Measurements from ENCODE around the gene TRPV6. TPM values are rescaled to one million over a fixed set of nuclear protein-coding genes. Genes with fewer than 3 reads are reported as not detected.

Gene TRPV6
- total RNA-seq, 1 experiment from 2014 or later, result not detected

DNA sequence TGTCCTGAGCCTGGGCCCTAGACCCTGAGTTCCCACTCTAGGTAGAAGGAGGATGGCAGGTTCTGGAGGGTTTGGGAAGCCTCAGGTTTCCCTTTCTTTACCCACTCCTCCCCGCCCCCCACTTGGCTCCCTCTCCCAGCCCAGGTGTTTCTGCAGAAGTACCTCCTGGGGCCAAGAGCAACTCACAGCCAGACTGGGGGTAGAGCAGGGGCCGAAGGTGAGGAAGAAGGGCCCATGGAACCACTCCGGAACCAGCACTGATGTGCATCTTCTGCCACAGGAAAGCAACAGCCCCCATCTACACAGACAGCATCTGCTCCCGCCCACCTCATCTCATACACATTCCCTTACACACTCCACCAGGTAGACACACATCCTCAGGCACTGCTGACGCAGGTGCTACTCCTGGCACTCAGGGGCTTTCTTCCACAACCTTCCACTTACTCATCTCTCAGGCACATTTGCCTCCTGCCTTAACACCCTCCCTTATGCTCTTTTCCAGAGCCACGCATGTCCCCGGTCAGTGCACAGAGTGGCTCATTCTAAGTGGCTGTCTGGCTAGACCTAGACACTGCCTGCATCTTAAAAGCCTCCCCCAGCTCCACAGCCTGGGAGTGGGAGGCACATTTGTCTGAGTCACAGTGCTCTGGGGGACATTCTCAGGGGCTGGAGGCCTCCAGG, 28.8 kb downstream of the TRPV6 start:
- DNase-seq (ENCODE audit: extremely low read depth, low read depth), result no peak

DNA sequence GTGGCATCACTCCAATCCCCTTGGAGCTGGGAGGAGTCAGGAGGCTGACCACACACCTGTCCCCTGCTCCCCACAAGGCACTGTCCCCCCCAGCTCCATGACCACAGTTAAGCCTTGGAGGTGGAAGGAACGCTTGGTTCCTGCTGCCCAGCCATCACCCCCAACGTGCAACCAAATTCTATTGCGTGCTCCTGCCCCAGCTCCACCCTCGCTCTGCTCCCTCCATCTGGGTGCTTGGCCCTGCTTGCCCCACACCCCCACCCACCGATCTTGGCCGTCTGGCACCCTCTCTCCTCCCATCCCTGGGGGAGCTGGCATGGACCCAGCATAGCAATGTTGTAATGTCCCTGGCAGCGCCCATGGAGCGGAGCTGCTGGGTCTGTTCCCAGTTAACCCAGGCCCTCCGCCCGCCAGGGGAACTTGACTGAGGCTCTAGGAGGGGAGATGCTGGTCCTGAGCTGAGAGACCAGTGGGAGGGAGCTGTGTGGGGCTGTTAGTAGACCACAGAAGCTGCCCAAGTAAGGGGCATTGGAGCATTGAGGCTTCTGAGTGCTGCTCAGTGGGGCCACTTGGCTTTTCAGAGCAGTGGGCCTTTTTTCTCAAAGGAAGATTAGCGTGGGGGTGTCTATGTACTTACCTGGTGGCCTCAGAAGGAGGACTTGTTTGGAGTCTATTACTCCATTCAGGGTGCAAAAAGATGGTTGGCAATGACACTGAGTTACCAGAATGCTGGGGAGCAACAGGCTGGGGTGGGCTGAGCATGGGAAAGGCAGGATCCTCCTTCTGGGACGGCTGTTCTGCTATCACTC, 29.6 kb downstream of the TRPV6 start:
- no peak for DNase-seq (ENCODE audit: extremely low read depth, low read depth)

DNA sequence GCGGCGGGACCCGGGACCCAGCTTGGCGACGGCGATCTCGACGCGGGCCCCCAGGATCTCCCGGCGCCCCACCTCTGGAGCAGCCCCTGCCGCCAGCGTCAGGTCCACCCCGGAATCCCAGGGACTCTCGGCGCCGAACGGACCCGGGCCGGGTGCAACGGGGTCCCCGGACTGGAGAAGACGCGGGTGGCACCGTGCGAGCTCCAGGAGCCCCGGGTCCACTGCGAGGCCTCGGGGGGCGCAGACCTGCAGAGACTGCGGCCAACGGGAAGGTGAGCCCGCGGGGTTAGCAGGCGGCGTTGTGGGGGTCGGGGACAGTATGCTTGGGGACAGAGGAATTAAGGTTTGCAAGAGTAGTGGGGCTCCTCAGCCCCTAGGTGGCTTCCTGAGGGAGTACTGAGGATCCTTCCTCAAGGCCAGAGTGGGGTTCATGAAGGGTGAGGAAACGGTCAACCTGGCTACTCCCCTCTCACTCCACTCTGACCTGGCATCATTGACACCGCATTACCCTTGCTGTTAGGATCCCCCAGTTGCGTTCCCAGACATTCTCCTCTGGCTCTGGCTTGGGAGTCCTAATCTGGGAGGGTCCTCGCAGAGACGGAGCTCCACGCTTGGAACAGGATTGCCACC, 30.3 kb downstream of the TRPV6 start:
- no peak for DNase-seq (ENCODE audit: extremely low read depth, low read depth)

DNA sequence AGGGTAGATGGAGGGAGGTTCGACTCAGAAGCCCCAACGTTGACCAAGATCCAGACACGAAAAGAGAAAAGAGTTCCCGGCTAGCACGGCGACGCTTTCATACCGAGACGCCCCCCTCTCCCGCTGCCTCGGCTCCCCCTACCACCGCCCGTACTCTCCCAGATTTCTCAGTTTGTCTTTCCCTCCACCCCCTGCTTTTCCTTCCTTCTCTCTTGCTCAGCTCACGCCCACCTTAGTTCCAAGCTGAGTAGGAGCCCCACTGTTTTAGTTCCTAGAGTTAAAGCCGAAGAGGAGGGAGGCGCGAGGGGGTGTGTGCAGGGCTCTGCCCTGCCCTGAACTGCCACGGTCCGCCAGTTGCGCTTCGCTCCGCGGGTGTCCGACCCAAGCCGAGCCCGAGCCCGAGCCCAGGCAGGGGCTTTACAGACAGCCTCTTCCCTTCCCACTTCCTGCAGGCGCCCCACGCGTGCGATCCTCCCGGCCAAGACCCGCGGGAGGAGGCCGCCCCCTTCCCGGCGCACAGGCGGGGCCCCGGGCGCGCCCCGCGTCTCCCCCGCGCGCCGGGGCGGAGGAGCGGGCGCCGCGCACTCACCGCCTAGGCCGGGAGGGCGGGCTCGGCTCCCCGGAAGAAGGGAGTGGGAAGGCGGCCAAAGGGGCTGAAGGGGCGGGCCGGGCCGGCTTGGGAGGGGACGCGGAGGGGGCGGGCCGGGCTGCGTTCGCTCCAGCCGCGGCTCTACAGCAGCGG, 31.0 kb downstream of the TRPV6 start, which contains the start of gene EPHB6:
TSS of gene EPHB6 (plus strand) at position 705 of the 742 bp plus-strand sequence. CDS start 8,152 bp downstream, outside the sequence.
- peak; percentile 36 for DNase-seq (ENCODE audit: extremely low read depth, low read depth)

DNA sequence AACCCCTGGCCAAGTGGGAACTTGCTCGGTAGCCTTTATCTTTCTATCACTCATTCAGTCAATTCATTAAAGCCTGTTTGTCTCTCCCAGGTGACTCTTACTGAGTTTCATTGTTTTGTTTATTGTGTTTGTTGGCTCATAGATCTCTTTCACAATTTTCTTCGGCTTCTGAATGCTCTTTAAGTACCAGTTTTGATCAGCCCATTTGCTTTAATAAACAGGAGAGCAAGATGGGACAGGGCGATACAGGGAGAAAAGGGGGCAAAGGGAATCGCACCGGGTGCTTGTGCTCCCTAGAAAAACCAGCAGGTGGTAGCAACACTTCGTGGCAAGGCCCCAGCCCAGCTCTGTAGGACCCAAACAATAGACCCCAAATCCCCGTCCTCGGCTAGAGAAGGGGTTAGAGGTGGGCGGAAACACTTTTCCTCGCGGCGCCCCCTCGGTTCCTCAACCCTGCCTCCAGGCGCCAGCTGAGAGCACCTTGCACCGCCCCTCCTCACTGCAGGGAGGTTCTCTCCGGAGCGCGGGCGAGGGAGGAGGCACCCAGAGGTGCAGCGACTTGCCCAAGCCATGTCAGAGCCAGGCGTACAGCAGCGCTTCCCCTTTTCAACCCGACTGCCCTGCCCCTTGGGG, 31.7 kb downstream of the TRPV6 start:
- DNase-seq (ENCODE audit: extremely low read depth, low read depth), result peak; percentile 50

DNA sequence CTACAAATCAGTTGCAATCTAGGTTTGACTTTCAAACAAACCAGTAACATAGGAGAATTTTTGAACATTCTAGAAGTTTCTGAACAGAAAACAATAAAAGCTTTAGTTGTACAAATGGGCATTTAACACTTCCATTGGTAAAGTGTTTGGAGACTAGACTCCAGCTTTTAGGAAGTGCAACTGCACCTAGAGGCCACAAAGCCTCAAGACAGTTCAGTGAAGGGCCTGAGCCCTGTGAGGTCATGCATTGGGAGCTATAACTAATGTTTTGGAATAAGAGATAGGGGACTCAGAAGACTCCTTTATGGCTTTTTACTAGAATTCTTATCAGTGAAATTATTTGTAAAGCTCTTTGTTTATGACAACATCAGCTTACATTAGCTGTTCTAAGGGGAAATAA, 33.6 kb downstream of the TRPV6 start:
- DNase-seq (ENCODE audit: extremely low read depth, low read depth), result no peak

DNA sequence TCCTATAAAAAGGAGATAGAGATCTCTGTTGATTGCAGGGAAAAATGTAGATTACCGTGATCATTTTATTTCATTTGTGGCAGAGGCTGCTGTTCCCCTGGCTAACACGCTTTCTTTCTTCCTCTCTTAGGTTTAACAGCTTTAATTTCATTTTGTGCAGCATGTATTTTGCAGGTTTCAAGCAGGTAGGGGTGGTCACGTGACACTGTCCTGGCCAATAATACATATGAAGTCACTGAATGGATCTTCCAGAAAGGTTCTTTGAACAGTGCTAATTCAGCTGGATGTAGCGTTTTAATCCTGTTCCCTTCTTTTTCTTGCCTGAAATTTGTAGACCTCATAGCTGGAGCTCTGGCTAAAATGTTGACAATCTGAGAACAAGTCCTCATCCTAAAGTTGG, 34.3 kb downstream of the TRPV6 start:
- DNase-seq (ENCODE audit: extremely low read depth, low read depth), result no peak

DNA sequence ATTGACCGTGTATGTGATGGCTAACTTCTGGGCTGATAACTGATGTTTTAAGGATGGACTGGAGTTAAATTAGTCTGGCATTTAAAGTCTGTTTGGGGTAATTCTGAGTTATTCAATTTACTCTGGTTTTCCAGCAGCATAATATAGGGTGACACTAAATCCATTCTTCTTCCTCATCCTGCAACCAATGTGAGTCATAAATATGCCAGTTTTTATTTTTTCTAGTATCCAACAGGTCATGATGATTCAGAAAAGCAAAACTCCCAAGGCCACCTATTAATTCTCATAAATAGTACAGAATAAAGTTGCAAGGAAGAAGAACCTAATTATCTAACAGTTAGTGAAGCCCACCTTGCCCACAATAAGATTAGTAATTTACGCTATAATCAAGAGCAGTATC, 38.2 kb downstream of the TRPV6 start:
- DNase-seq (ENCODE audit: extremely low read depth, low read depth), result no peak

DNA sequence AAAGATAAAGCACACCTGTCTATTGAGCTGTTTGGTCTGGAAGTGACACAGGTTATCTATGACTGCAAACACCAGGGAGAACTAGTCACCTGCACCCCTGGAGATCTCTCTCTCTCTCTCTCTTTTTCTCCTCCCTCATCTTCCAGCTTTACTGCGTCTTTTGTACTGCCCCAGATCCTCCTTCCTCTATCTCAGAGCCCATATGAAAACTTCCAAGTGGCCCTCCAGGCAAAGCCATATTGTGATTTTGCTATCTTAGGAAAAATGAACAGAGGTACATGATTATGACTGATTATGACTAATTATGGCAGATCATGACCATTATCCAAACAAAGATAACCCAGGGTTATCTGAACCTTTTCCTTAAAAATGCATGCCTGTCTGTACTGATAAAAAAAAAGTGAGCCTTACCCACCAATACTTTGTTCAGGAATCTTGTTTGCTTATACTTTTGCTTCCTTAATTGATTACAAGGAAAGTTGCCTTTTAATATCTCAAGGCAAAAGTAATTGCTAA, 43.2 kb downstream of the TRPV6 start:
- no peak for DNase-seq (ENCODE audit: extremely low read depth, low read depth)

DNA sequence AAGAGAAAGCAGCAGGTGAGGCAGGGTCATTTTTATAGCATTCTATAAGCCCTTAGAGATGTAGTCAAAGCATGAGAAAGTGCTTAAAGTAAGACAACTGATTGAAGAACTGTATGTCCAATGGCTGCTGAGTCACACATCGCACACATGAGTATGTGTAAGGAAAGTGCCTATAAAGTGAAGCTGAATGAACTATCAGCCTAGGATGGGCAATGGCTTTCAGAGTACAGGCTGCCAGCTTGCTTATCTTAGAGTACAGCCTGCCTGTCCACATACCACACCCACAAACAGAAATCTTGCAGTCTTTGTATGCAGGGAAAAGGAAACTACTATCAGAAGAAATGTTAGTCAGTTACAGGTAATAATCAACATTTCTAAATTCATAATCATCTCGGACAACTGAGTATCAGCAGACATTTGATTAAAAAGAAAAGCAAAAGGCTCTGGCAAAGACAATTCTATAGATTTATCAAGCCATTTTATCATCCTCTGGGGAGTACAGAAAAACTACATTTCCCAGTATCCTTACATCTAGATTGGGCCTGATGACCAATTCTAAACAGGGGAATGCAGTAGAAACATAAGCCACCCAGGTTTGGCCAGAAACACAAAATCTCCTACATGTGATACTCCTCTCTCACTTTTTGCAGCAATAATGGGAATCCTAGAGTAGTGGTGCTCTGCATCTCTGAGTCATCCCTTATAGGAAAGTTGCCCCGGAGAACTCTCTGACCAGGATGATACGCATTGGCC, 46.9 kb downstream of the TRPV6 start:
- no peak for DNase-seq (ENCODE audit: extremely low read depth, low read depth)

DNA sequence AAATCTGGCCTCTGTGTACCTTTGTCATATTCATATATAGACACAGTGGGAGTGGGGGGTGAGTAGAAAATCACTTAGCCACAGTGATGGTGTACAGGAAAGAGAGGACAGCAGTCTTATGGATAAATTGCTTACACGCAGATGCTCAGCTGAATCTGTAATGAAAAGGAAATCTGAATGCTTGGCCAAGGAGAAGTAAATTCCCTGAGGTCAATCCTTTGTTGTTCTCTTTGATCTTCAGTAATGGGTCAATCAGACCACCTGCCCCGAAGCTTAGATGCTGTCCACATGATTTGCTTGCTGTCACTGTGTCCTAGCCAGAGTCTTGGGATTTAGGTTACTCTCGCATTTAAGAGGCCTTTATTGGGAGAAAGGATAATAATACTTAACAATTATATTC, 49.1 kb downstream of the TRPV6 start:
- DNase-seq (ENCODE audit: extremely low read depth, low read depth), result no peak

DNA sequence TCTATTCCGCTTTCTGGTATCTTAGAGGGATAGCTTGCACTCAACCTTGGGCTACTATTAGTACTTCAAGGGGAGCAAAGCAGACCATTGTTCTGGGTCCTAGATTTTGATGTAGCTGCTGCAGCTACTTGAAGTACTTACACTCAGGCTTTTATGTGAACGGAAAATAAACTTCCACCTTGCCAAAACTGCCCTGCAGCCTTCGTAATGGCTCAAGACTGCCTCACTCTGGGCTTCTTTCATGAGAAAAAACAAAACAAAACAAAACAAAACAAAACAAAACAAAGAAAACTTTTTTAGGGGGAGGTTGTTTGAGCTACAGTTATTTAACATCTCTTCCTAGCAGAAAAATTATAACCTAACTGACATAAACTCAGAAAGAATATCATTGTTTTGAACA, 50.1 kb downstream of the TRPV6 start:
- DNase-seq (ENCODE audit: extremely low read depth, low read depth), result no peak

DNA sequence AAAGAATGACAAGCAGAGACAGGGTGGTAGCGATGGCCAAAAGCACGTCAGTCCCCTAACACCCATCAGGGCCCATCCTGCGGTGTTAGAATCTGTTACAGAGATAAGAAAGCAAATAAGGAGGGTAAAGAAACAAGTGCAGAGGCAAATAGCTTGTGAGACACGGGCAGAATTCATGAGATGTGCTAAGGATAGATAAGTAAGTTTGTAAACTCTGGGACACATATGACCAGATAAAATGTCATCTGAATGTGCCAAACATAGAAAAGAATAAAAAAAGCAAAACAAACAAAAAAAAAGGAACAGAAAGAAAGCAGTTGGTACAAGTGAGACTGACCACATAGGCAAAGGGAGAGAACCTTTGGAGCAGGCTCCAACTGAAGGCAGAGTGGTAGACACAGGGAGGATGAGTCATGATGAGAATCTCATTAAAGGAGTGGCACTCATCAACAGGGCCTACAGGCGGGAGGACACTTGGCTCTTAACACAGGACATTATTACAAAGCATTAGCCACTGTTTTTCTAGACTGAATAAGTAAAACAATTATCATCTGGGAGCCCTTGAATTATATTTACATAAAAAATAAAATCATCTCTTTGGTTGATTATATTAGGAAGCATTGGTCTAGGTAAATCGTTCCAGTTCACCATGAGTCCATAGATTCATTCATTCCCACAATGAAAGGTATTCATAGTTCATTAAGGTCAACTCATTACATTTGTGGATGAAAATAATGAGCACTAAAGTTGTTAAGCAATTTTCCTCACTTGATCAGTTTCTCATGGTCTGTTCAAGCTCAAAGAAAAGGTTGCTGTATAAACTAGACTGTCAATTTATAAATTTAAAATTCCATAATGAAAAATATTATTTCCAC, 52.1 kb downstream of the TRPV6 start:
- DNase-seq (ENCODE audit: extremely low read depth, low read depth), result no peak

DNA sequence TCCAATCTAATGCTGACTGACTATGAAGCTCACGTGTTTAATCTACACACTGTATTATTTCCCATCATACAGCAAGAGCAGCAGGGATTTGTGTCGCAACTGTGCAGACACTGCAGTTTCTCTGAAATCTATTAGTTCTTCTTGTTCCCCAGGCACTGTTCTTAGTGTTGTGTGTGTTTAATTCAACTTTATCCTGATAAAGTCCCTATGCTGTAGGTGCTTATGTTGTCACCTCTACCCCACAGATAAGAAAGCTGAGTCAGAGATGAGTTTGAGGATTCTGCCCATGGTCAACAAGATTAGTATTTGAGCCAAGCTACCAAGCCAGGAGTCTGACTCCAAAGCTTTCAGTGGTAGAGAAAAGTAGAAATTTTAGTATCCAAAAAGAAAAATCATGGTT, 53.1 kb downstream of the TRPV6 start:
- DNase-seq (ENCODE audit: extremely low read depth, low read depth), result no peak

DNA sequence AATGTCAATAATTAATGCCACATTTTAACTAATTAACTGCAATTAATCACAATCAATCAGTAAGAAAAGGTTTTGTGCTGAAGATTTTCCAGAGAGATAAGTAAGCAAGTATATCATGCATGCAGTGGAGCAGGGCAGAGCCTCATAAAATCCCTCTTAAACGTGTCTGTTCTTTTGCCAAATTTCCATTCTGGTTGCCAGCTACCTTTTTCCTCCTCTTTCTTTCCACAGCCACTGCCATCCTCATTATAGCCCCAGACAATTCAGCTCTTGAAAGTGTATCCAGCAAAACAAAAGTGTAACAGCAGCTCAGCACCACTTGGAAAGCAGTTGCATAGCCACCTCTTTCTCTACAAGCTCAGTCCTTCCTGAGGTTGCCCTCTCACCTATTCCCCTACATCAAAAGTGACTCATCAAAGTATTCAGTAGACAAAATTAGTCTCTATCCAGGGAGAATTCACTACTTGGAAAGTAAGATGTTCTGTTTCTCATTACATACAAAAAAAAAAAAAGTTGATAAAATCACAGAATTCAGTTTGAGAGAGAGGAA, 57.5 kb downstream of the TRPV6 start:
- DNase-seq (ENCODE audit: extremely low read depth, low read depth), result no peak

DNA sequence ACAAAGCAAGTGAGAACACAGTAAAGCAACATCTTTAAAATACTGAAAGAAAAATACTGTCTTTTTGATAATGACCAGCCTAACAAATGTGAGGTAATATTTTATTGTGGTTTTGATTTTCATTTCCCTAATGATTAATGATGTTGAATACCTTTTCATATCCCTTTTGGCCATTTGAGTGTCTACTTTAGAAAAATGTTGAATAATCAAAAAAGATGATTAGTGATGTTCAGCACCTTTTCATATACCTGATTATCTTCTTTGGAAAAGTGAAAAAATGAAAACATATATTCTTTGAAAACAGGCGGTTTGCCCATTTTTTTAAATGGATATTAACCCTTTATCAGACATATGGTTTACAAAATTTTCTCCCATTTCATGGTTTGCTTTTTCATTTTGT, 62.8 kb downstream of the TRPV6 start:
- no peak for DNase-seq (ENCODE audit: extremely low read depth, low read depth)

All from NCI-H460 (cell line).